ENCODE measurements around the gene PHACTR2.
"Not testable (repeated sequence)": the region's sequence is repeated elsewhere in the genome, so short reads cannot be mapped to it uniquely, and the experiment has no call there.

The PHACTR2 gene

GRCh38 chr6:143872201-143872600 lies 194.4 kb downstream of the PHACTR2 start:
- Histone ChIP-seq H3K36me3 (no peaks in the 10 kb centered on the region), H3K4me3 (ENCODE audit: low read depth, low read length) (no peak overlapping the region), H3K27ac (no peak overlapping the region), H3K9me3 (ENCODE audit: severe bottlenecking) (no peaks in the 10 kb centered on the region), H3K27me3 (ENCODE audit: insufficient read depth, low read depth, severe bottlenecking) (no peaks in the 10 kb centered on the region)
- no peak for TF ChIP-seq CTCF (IDR thresholded peaks at IDR 0.05; ENCODE audit: low read depth, low read length)
- DNase-seq, result no peak

- H3K27me3 ChIP-seq (ENCODE audit: insufficient read depth, low read depth, severe bottlenecking); H3K27ac ChIP-seq; H3K36me3 ChIP-seq; H3K4me3 ChIP-seq (ENCODE audit: low read depth, low read length); DNase-seq; H3K9me3 ChIP-seq (ENCODE audit: severe bottlenecking): not testable (repeated sequence)
Measured at GRCh38 chr6:143873600-143873999, 195.8 kb downstream of the PHACTR2 start.

GRCh38 chr6:143874503-143874902 lies 196.7 kb downstream of the PHACTR2 start:
- H3K4me3 ChIP-seq (ENCODE audit: low read depth, low read length); DNase-seq; H3K27ac ChIP-seq; H3K36me3 ChIP-seq; H3K9me3 ChIP-seq (ENCODE audit: severe bottlenecking); H3K27me3 ChIP-seq (ENCODE audit: insufficient read depth, low read depth, severe bottlenecking): not testable (repeated sequence)

GRCh38 chr6:143877584-143878271 lies 200.0 kb downstream of the PHACTR2 start:
- Histone ChIP-seq H3K27me3 (ENCODE audit: insufficient read depth, low read depth, severe bottlenecking) (no peaks in the 10 kb centered on the region), H3K4me3 (ENCODE audit: low read depth, low read length) (no peak overlapping the region), H3K9me3 (ENCODE audit: severe bottlenecking) (no peaks in the 10 kb centered on the region), H3K27ac (no peak overlapping the region), H3K36me3 (no peaks in the 10 kb centered on the region)
- no peak for DNase-seq
- no peak for TF ChIP-seq CTCF (IDR thresholded peaks at IDR 0.05; ENCODE audit: low read depth, low read length)

GRCh38 chr6:143878272-143878760 lies 200.6 kb downstream of the PHACTR2 start:
- Histone ChIP-seq H3K27me3 (ENCODE audit: insufficient read depth, low read depth, severe bottlenecking) (no peaks in the 10 kb centered on the region), H3K4me3 (ENCODE audit: low read depth, low read length) (no peak overlapping the region), H3K36me3 (no peaks in the 10 kb centered on the region), H3K9me3 (ENCODE audit: severe bottlenecking) (no peaks in the 10 kb centered on the region), H3K27ac (no peak overlapping the region)
- no peak for TF ChIP-seq CTCF (IDR thresholded peaks at IDR 0.05; ENCODE audit: low read depth, low read length)
- DNase-seq, result no peak

- Histone ChIP-seq H3K27ac (no peak overlapping the region), H3K4me3 (ENCODE audit: low read depth, low read length) (no peak overlapping the region), H3K9me3 (ENCODE audit: severe bottlenecking) (no peaks in the 10 kb centered on the region), H3K27me3 (ENCODE audit: insufficient read depth, low read depth, severe bottlenecking) (no peaks in the 10 kb centered on the region), H3K36me3 (no peaks in the 10 kb centered on the region)
- no peak for DNase-seq
- no peak for TF ChIP-seq CTCF (IDR thresholded peaks at IDR 0.05; ENCODE audit: low read depth, low read length)
Measured at GRCh38 chr6:143880412-143880811, 202.6 kb downstream of the PHACTR2 start.

Data from WERI-Rb-1 (cell line).